ENCODE measurements around the gene IRF2BPL.

Gene IRF2BPL

GRCh38 chr14:77002335-77002734 lies 26.2 kb downstream of the IRF2BPL start:
- TF ChIP-seq CTCF (IDR thresholded peaks at IDR 0.05; ENCODE audit: low read depth, low read length) = no peak
- H3K4me3 ChIP-seq (ENCODE audit: low read depth, low read length) = no peak overlapping the region

GRCh38 chr14:77000340-77001270 lies 27.9 kb downstream of the IRF2BPL start:
- TF ChIP-seq CTCF (IDR thresholded peaks at IDR 0.05; ENCODE audit: low read depth, low read length) = no peak
- H3K4me3 ChIP-seq (ENCODE audit: low read depth, low read length) = no peak overlapping the region

- no peak overlapping the region for H3K4me3 ChIP-seq (ENCODE audit: low read depth, low read length)
- TF ChIP-seq CTCF (IDR thresholded peaks at IDR 0.05; ENCODE audit: low read depth, low read length) = no peak
These were observed 29.6 kb downstream of the IRF2BPL start for GRCh38 chr14:76998910-76999309.

GRCh38 chr14:76997257-76997970 lies 31.1 kb downstream of the IRF2BPL start:
- H3K4me3 ChIP-seq (ENCODE audit: low read depth, low read length) = no peak overlapping the region
- no peak for TF ChIP-seq CTCF (IDR thresholded peaks at IDR 0.05; ENCODE audit: low read depth, low read length)

- no peak for TF ChIP-seq CTCF (IDR thresholded peaks at IDR 0.05; ENCODE audit: low read depth, low read length)
- H3K4me3 ChIP-seq (ENCODE audit: low read depth, low read length) = no peak overlapping the region
These were observed 31.9 kb downstream of the IRF2BPL start for GRCh38 chr14:76996563-76997146.

GRCh38 chr14:76995279-76996035 lies 33.1 kb downstream of the IRF2BPL start:
- no peak overlapping the region for H3K4me3 ChIP-seq (ENCODE audit: low read depth, low read length)
- no peak for TF ChIP-seq CTCF (IDR thresholded peaks at IDR 0.05; ENCODE audit: low read depth, low read length)

Data from WI38 (cell line).